ENCODE results near the gene HS3ST5.

- TF ChIP-seq POLR2AphosphoS5 (IDR thresholded peaks at IDR 0.05; ENCODE audit: low read depth) (no peak), EZH2phosphoT487 (IDR thresholded peaks at IDR 0.05; ENCODE audit: unreplicated experiment) (no peak), CTCF (conservative IDR thresholded peaks at IDR 0.05; ENCODE audit: low read depth in 2 of 2) (no peak), EZH2 (IDR thresholded peaks at IDR 0.05; ENCODE audit: low read depth, unreplicated experiment) (no peak), CREB1 (CRISPR knock-in tag; IDR thresholded peaks at IDR 0.05; ENCODE audit: low read depth) (no peak), STAT1 (IDR thresholded peaks at IDR 0.05; ENCODE audit: unreplicated experiment) (no peak), ETS1 (IDR thresholded peaks at IDR 0.05) (no peak), JUNB (IDR thresholded peaks at IDR 0.05; ENCODE audit: unreplicated experiment) (no peak), REST (IDR thresholded peaks at IDR 0.05; ENCODE audit: unreplicated experiment) (no peak), ZNF462 (CRISPR knock-in tag; IDR thresholded peaks at IDR 0.05) (no peak), ZNF331 (CRISPR knock-in tag; IDR thresholded peaks at IDR 0.05; ENCODE audit: low read depth) (no peak), NANOG (IDR thresholded peaks at IDR 0.05; ENCODE audit: borderline replicate concordance) (no peak)
Measured at GRCh38 chr6:114159727-114160126, 183.1 kb downstream of the HS3ST5 start.

Measured in GM23338 (cell line).